Vagina (tissue), 2 donors: ENCODE data around the gene CD300LD. TPM values are rescaled to one million over a fixed set of nuclear protein-coding genes. Genes with fewer than 3 reads are reported as not detected.

Experiments
- DNase-seq, 2 donors: peaks; one replicate each; pipeline ENCODE4 v3.0.0-alpha.2; 2017; ENCODE audit errors: extremely low spot score in 2 of 2
- H3K27ac ChIP-seq: fragments of 200-600 bp; sonication (generic); one replicate; pipeline ENCODE4 v1.5.1; 2019
- H3K27me3 ChIP-seq: fragments of 200-600 bp; sonication (generic); one replicate; pipeline ENCODE4 v1.5.1; 2019
- H3K36me3 ChIP-seq, 2 donors: fragments of 200-600 bp; sonication (generic); one replicate each; pipeline ENCODE4 v1.5.1; 2017 to 2019
- H3K4me1 ChIP-seq: fragments of 200-600 bp; sonication (generic); one replicate; pipeline ENCODE4 v1.5.1; 2019
- H3K4me3 ChIP-seq, 2 donors: fragments of 200-600 bp; sonication (generic); 1 replicate in 1 of 2; 2 replicates in 1 of 2; pipeline ENCODE4 v1.5.1; 2016 to 2019
- H3K9me3 ChIP-seq: fragments of 200-600 bp; sonication (generic); one replicate; pipeline ENCODE4 v1.5.1; 2019
- CTCF ChIP-seq, 3 experiments: fragments of 450-650 bp in 2 of 3; fragments of 200-600 bp in 1 of 3; sonication (generic) in 1 of 3; IDR thresholded peaks; one replicate each; pipeline ENCODE4 v1.5.1; 2017 to 2019; ENCODE audit warnings: antibody characterized with exemption in 3 of 3, mild to moderate bottlenecking in 2 of 3, moderate library complexity in 2 of 3
- POLR2A ChIP-seq, 2 donors: fragments of 450-650 bp; IDR thresholded peaks; one replicate each; pipeline ENCODE4 v1.6.1; 2017; ENCODE audit warnings: antibody characterized with exemption in 2 of 2, mild to moderate bottlenecking in 2 of 2, moderate library complexity in 2 of 2
- POLR2AphosphoS5 ChIP-seq, 2 donors: sonication (generic); formaldehyde crosslinking; IDR thresholded peaks; one replicate each; pipeline ENCODE4 v1.9.0; 2017; ENCODE audit warnings: antibody characterized with exemption in 2 of 2, mild to moderate bottlenecking in 2 of 2, low read depth in 1 of 2; ENCODE audit not compliant: insufficient read depth in 1 of 2
- intact Hi-C: fragments of 100-400 bp; cut with DNase I; formaldehyde crosslinking; loops from one replicate; pipeline ENCODE4 v1.15.1; 2023
- total RNA-seq: library from RNA; depleted of rRNA; stranded (reverse); fragments of >200 nt; gene quantifications from one replicate; pipeline ENCODE4 v1.2.3, GENCODE V29; 2016

The CD300LD gene
- total RNA-seq, 1 donor from 2014 or later: not detected

GRCh38 chr17:74599023-74599399, 6.9 kb upstream of the CD300LD start:
- H3K36me3 ChIP-seq: no peaks in the 10 kb centered on the region
- no peaks in the 10 kb centered on the region for H3K27me3 ChIP-seq
- no peak for DNase-seq
- H3K9me3 ChIP-seq: no peaks in the 10 kb centered on the region
- intact Hi-C loops: no loop called here
- H3K4me3 ChIP-seq: no peak overlapping the region
- H3K4me1 ChIP-seq: peaks cover under 1% of the 10 kb centered on the region
- no peak for TF ChIP-seq POLR2AphosphoS5 (IDR thresholded peaks at IDR 0.05; ENCODE audit: insufficient read depth in 1 of 2, low read depth in 1 of 2)
- no peak for TF ChIP-seq POLR2A (IDR thresholded peaks at IDR 0.05)
- no peak for TF ChIP-seq CTCF (IDR thresholded peaks at IDR 0.05)
- no peak overlapping the region for H3K27ac ChIP-seq

GRCh38 chr17:74598346-74599022, 6.4 kb upstream of the CD300LD start:
- DNase-seq: no peak
- Histone ChIP-seq H3K27me3 (no peaks in the 10 kb centered on the region), H3K27ac (no peak overlapping the region), H3K9me3 (no peaks in the 10 kb centered on the region), H3K4me3 (no peak overlapping the region), H3K4me1 (no peaks in the 10 kb centered on the region), H3K36me3 (no peaks in the 10 kb centered on the region)
- TF ChIP-seq POLR2AphosphoS5 (IDR thresholded peaks at IDR 0.05; ENCODE audit: insufficient read depth in 1 of 2, low read depth in 1 of 2) (no peak), POLR2A (IDR thresholded peaks at IDR 0.05) (no peak), CTCF (IDR thresholded peaks at IDR 0.05) (no peak)
- intact Hi-C loops: no loop called here

GRCh38 chr17:74597069-74597790, 5.1 kb upstream of the CD300LD start:
- Histone ChIP-seq H3K9me3 (no peaks in the 10 kb centered on the region), H3K27me3 (no peaks in the 10 kb centered on the region), H3K4me3 (no peak overlapping the region), H3K36me3 (no peaks in the 10 kb centered on the region), H3K4me1 (no peaks in the 10 kb centered on the region), H3K27ac (no peak overlapping the region)
- no peak for TF ChIP-seq POLR2AphosphoS5 (IDR thresholded peaks at IDR 0.05; ENCODE audit: insufficient read depth in 1 of 2, low read depth in 1 of 2)
- TF ChIP-seq CTCF (IDR thresholded peaks at IDR 0.05): no peak
- TF ChIP-seq POLR2A (IDR thresholded peaks at IDR 0.05): no peak
- intact Hi-C loops: no loop called here
- DNase-seq: no peak

- Histone ChIP-seq H3K27me3 (no peaks in the 10 kb centered on the region), H3K27ac (no peak overlapping the region), H3K36me3 (no peaks in the 10 kb centered on the region), H3K4me3 (no peak overlapping the region), H3K9me3 (no peaks in the 10 kb centered on the region), H3K4me1 (no peaks in the 10 kb centered on the region)
- no peak for DNase-seq
- TF ChIP-seq POLR2AphosphoS5 (IDR thresholded peaks at IDR 0.05; ENCODE audit: insufficient read depth in 1 of 2, low read depth in 1 of 2) (no peak), CTCF (IDR thresholded peaks at IDR 0.05) (no peak), POLR2A (IDR thresholded peaks at IDR 0.05) (no peak)
- intact Hi-C loops: no loop called here
Observed at GRCh38 chr17:74595037-74595750, 3.1 kb upstream of the CD300LD start.
